Activated B cell treated with CpG ODN at 0.5 μM for 24 hours (primary cell): ENCODE data around the gene MYBPC3. TPM values are rescaled to one million over a fixed set of nuclear protein-coding genes. Genes with fewer than 3 reads are reported as not detected.

Experiments
- ATAC-seq: fragments of 200-7000 bp; cut with Tn5 transposase; one replicate; pipeline ENCODE4 v1.10.0; 2021; ENCODE audit warnings: low read depth, mild to moderate bottlenecking, moderate library complexity
- CTCF ChIA-PET: fragments of 350-600 bp; sonication (Branson Sonifier 250); formaldehyde crosslinking; loops from one replicate; lab custom pipeline; 2021; ENCODE audit warnings: antibody characterized with exemption; lab: Charles Lee
- POLR2A ChIA-PET: fragments of 350-600 bp; sonication (Branson Sonifier 250); formaldehyde crosslinking; loops from one replicate; lab custom pipeline; 2021; ENCODE audit warnings: antibody characterized with exemption; lab: Charles Lee
- DNase-seq: peaks from one replicate; pipeline ENCODE4 v3.0.0; 2022
- H3K27ac Mint-ChIP-seq: one replicate; pipeline ENCODE4 v1.8.0; 2020; ENCODE audit warnings: mixed read lengths
- H3K27me3 Mint-ChIP-seq: one replicate; pipeline ENCODE4 v1.8.0; 2021; ENCODE audit warnings: mixed read lengths
- H3K36me3 Mint-ChIP-seq: one replicate; pipeline ENCODE4 v1.8.0; 2021; ENCODE audit warnings: low read depth, mixed read lengths
- H3K4me1 Mint-ChIP-seq: one replicate; pipeline ENCODE4 v1.8.0; 2021; ENCODE audit warnings: mixed read lengths
- H3K4me3 Mint-ChIP-seq: one replicate; pipeline ENCODE4 v1.8.0; 2020; ENCODE audit warnings: mild to moderate bottlenecking, mixed read lengths
- H3K9me3 Mint-ChIP-seq: one replicate; pipeline ENCODE4 v1.8.0; 2020; ENCODE audit warnings: mixed read lengths
- CTCF ChIP-seq: fragments of 200-600 bp; IDR thresholded peaks from one replicate; pipeline ENCODE4 v1.8.0; 2022; ENCODE audit warnings: antibody characterized with exemption, mild to moderate bottlenecking
- intact Hi-C: fragments of 100-400 bp; cut with micrococcal nuclease; formaldehyde crosslinking; loops from one replicate; pipeline ENCODE4 v1.15.1; 2024
- total RNA-seq: library from RNA; stranded (reverse); gene quantifications from 2 replicates; pipeline ENCODE4 v1.2.3, GENCODE V29; 2022

MYBPC3 gene
- total RNA-seq, 1 donor from 2014 or later, result 0.69 TPM

- ATAC-seq (no peak), DNase-seq (no peak)
- POLR2A ChIA-PET, result interaction anchor here (1.7 to 3.9 kb wide), 3 partner anchors 19 to 32 kb away, joined by 6 to 106 read pairs (median 42); partner anchors contain the start of gene SLC39A13
- Mint-ChIP-seq H3K27ac (no peak overlapping the region), H3K27me3 (no peaks in the 10 kb centered on the region), H3K9me3 (no peaks in the 10 kb centered on the region), H3K36me3 (peaks cover 50% of the 10 kb centered on the region), H3K4me1 (peaks cover 49% of the 10 kb centered on the region), H3K4me3 (peak overlapping the region; percentile 94)
- no peak for TF ChIP-seq CTCF
- intact Hi-C loops, result loop anchor here (5.0 kb wide), 1 partner anchor 176 kb away; the partner anchor contains the start of gene CELF1
- CTCF ChIA-PET, result interaction anchor here (1.0 to 1.7 kb wide), 2 partner anchors 26 to 35 kb away, joined by 3 to 11 read pairs; no protein-coding TSS in a partner anchor
These were observed 23.6 kb upstream of the MYBPC3 start for GRCh38 chr11:47376107-47376524.

DNA sequence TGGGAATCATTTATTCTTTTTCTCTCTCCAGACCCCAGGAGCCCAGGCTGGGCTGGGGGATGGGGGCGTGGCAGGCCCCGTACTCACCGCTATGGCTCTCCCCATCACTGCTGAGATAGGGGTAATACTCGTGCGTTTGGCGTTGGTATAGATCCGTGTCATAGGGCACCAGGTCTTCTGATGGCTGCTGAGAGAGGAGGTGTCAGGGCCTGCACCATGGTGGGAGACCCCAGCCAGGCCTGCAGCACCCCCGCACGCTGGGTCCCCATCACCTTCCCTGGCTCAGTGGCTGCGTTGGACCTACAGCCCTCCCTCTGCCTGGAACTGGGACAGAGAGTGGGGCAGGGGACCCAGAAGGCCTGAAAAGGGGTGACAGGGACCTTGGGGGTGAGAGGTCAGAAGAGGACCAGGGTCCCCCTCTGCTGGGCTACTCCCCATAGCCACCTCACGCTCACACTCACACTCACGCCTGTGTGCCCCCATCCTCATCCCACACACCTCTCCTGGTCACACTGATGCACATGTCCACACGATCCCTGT, 23.1 kb upstream of the MYBPC3 start:
- ATAC-seq (no peak), DNase-seq (no peak)
- no peak for TF ChIP-seq CTCF
- Mint-ChIP-seq H3K36me3 (peaks cover 55% of the 10 kb centered on the region), H3K27ac (no peak overlapping the region), H3K9me3 (no peaks in the 10 kb centered on the region), H3K4me3 (peak overlapping the region; percentile 94), H3K27me3 (no peaks in the 10 kb centered on the region), H3K4me1 (peaks cover 48% of the 10 kb centered on the region)
- CTCF ChIA-PET, result interaction anchor here (2.0 to 4.1 kb wide), 3 partner anchors 17 to 35 kb away, joined by 41 to 67 read pairs (median 43); partner anchors contain the start of gene SLC39A13
- intact Hi-C loops, result loop anchor here (5.0 kb wide), 1 partner anchor 177 kb away; the partner anchor contains the start of gene CELF1
- POLR2A ChIA-PET, result interaction anchor here (2.1 kb wide), 1 partner anchor 24 kb away, joined by 18 read pairs; no protein-coding TSS in a partner anchor

GRCh38 chr11:47375020-47375419, 22.5 kb upstream of the MYBPC3 start:
- peaks cover 56% of the 10 kb centered on the region for H3K36me3 Mint-ChIP-seq
- H3K27ac Mint-ChIP-seq, result peak overlapping the region; percentile 70
- H3K4me1 Mint-ChIP-seq, result peaks cover 47% of the 10 kb centered on the region
- no peak for TF ChIP-seq CTCF
- ChIA-PET CTCF (interaction anchor here (2.0 to 4.1 kb wide), 4 partner anchors 18 to 36 kb away, joined by 22 to 67 read pairs (median 42); partner anchors contain the start of gene SLC39A13), POLR2A (interaction anchor here (1.2 to 2.1 kb wide), 2 partner anchors 25 to 51 kb away, joined by 6 to 18 read pairs; partner anchors contain the start of gene PSMC3)
- peak overlapping the region; percentile 50 for H3K4me3 Mint-ChIP-seq
- ATAC-seq (no peak), DNase-seq (no peak)
- intact Hi-C loops, result loop anchor here (5.0 kb wide), 1 partner anchor 177 kb away; the partner anchor contains the start of gene CELF1
- H3K27me3 Mint-ChIP-seq, result no peaks in the 10 kb centered on the region
- no peaks in the 10 kb centered on the region for H3K9me3 Mint-ChIP-seq

- Mint-ChIP-seq H3K4me1 (peaks cover 49% of the 10 kb centered on the region), H3K27ac (peak overlapping the region; percentile 70)
- POLR2A ChIA-PET, result interaction anchor here (0.6 to 2.5 kb wide), 9 partner anchors 17 to 51 kb away, joined by 3 to 18 read pairs (median 6); partner anchors contain the start of gene PSMC3
These were observed 22.2 kb upstream of the MYBPC3 start for GRCh38 chr11:47374720-47375019.

More at GRCh38 chr11:47374720-47375019, 22.2 kb upstream of the MYBPC3 start:
- no peak overlapping the region for H3K4me3 Mint-ChIP-seq
- TF ChIP-seq CTCF, result no peak
- CTCF ChIA-PET, result interaction anchor here (0.6 to 4.1 kb wide), 17 partner anchors 10 to 180 kb away, joined by 3 to 67 read pairs (median 7); partner anchors contain the start of genes PSMC3 and SLC39A13
- intact Hi-C loops, result loop anchor here (1.0 to 5.0 kb wide), 6 partner anchors 26 to 479 kb away; partner anchors contain the start of genes CELF1 and SLC39A13
- no peak for ATAC-seq
- peaks cover 60% of the 10 kb centered on the region for H3K36me3 Mint-ChIP-seq
- no peak for DNase-seq
- no peaks in the 10 kb centered on the region for H3K9me3 Mint-ChIP-seq
- no peaks in the 10 kb centered on the region for H3K27me3 Mint-ChIP-seq
